ENCODE results near the gene FADD.

GRCh38 chr11:70189622-70190021 is 13.5 kb upstream of the FADD start:
- TF ChIP-seq CTCF (IDR thresholded peaks at IDR 0.05) (no peak), POLR2A (IDR thresholded peaks at IDR 0.05) (no peak)
